GM18511 (cell line): ENCODE results near the gene DIPK1A.

Experiments used
- ATAC-seq: cut with Tn5 transposase; IDR thresholded peaks from one replicate; pipeline ENCODE4 v1.9.1; 2021; ENCODE audit warnings: mild to moderate bottlenecking, moderate library complexity; ENCODE audit not compliant: unreplicated experiment

The DIPK1A gene

DNA sequence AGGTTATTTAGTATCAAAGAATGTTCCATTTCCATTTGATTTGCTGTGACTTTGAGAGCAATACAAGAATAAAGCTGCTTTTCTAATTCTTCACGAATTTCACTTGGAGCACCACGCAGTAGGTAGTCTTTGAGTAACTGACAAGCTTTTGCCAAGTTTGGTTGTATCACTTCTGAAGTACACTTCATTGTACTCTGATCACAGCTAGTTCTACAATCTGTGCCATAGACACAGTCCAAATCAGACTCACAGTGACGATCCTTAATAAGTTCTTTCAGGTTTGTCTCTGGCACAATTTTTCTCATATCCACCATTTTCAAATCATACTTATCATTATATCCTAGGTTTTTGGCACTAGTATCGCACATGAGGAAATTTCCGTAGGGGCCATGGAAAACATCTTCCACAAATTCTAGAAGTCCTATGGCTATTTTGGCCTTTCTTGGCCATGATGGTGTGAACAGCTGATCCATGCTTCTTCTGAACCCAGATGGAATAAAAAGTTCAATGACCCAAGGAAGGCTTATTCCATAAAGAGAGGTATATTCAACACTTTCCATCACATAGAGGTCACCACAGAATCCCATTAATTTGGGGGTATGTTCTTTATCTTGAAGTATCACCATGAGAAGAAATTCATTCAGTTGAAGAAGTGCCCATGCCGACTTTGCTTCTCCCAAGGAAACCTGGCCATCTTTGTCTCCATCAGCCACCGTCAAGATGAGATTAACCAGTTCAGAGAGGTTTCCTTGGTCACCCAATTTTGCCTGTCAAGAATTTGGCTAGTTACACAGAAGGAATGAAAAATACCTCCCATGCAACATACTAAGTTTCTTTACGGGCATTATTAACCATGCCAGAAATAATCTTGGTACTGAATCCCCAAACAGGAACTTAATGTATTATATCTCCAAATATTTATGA lies 117.6 kb downstream of the DIPK1A start:
- ATAC-seq: no peak

DNA sequence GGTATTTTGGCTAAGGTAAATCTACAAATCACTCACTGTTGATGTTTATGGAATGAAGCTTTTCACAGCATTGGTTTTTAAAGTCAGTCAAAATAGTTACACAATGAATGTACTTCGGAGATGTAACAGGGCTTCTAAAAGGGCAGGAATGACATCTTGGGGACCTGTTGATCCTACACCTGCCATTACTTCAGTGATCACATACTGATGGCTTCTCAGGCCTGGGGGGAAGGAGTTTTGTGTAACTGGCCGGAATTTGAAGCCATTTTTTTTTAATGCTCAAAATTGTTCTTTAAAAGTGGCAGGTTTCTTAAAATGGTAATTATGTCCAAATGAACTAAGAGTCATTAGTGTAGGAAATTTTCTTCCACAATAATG lies 118.2 kb downstream of the DIPK1A start:
- ATAC-seq: no peak

DNA sequence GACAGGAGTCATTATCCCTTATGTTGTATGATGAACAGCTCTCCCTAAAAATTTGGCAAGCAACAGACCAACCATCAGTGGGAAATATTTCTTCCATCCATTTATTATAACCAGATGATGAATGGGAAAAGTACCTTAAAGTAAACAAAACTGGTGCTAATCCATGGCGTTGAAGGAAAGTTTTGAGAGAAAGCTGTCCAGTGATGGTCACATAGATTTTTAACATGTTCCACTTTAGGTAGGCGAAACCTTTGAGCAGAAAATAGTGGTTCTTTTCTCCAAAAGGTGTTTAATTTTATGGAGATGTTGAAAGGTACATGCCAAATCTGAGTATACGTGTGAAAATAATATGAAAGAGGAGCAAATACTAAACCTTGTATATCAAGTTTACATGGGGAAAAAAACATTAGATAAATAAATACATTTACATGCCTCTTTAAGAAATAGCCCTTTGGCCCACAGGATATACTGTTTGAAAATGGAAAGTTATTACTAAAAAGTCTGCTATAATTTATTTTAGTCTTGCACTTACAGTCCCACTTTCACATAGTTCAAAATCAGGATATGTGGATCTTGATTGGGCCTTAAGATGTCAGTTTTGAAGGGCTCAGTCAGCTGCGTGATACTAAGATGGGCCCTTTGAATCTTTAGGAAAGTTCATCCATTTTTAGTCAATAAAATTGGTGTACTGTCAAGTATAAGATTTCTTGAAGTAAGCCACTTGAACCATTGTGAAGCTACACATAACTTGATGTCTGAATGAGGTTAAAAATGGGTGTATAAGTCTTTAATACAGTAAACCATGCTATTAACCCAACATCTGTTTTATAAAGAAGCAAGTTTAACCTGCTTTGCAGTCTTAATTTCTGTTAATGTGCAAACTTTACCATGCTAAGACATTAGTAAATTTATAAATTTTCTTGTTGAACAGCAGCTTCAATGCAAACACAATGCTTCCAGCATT lies 118.9 kb downstream of the DIPK1A start:
- no peak for ATAC-seq

DNA sequence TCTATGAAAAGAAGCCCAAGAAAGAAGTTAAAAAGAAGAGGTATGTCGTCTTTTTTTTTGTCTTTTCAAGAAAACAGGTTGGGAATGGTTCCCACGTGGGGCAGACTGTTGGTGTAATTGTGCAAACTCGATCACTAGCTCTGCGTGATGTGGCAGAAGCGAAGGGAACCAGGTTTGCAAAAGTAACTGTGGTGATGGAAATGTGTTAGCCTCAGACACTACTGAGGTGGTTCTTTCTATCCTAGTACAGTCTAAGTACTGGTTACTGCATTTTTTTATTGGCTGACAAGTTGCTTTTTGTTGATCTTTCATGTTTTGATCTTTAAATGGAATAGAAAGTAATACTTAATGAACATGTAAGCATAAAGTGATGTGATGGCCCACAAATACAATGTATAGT lies 120.7 kb downstream of the DIPK1A start:
- ATAC-seq: no peak

DNA sequence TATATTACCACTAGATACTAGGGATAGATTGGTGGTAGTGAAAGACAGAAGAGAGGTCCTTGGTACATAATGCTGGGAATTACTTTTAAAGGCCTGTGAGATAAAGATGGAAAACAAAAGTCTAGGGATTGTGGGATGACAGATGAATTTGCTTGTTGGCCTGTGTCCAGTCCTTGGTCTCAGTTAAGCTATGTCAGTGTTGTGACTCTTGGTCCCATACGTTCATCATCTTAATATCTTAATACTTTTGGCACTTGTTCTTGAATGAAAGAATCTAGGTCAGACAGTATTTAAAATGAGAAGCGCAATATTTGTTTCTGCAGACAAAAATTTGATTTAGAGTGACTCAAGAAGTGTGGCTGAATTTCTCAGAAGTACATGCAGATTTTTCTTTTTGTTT lies 121.8 kb downstream of the DIPK1A start:
- no peak for ATAC-seq

- no peak for ATAC-seq
Observed at GRCh38 chr1:92838519-92838918, 122.7 kb downstream of the DIPK1A start.

- ATAC-seq: no peak
Observed at GRCh38 chr1:92837062-92837461, 124.2 kb downstream of the DIPK1A start.

DNA sequence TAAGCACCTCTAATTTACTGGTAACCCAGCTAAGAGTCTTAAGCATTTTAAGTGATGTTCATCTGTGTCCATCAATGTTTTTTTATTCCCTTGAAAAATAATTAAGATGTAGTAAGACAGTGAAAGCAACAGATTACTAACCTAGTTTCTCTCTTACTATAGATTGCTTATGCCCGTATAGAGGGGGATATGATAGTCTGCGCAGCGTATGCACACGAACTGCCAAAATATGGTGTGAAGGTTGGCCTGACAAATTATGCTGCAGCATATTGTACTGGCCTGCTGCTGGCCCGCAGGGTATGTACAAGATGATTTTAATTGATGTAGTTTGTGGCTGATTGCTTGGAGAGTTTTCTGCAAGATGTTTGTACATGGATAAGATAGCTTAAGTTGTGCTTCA lies 126.6 kb downstream of the DIPK1A start:
- ATAC-seq: no peak

- ATAC-seq: no peak
Observed at GRCh38 chr1:92833840-92834239, 127.4 kb downstream of the DIPK1A start.

DNA sequence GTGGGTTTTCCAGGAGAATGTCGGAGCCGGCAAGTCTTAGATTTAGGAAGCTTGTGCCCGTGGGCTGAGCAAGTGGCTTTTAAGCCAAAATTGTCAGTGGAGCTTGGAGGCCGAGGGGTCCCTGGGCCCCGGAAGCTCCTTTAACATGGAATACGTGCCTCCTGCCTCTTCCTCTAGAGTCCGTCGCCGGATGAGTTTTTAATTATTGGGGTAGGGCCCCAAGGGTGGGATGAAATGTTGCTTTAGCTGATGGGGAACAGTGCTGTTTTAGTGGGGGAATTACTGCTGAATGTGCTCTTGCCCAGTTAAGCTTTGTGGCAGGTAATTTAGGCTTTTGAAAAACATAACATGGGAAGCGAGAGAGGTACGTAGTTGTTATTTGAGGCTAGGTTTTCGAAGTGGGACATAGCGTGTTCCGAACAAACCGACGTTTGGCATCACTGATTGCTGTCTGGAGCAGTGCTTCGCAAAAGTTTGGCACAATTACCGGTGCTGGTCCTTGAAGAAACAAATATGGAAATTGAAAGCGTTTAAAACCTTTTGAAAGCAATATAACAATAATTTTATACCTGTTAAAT lies 128.6 kb downstream of the DIPK1A start:
- peak; percentile 1 for ATAC-seq

DNA sequence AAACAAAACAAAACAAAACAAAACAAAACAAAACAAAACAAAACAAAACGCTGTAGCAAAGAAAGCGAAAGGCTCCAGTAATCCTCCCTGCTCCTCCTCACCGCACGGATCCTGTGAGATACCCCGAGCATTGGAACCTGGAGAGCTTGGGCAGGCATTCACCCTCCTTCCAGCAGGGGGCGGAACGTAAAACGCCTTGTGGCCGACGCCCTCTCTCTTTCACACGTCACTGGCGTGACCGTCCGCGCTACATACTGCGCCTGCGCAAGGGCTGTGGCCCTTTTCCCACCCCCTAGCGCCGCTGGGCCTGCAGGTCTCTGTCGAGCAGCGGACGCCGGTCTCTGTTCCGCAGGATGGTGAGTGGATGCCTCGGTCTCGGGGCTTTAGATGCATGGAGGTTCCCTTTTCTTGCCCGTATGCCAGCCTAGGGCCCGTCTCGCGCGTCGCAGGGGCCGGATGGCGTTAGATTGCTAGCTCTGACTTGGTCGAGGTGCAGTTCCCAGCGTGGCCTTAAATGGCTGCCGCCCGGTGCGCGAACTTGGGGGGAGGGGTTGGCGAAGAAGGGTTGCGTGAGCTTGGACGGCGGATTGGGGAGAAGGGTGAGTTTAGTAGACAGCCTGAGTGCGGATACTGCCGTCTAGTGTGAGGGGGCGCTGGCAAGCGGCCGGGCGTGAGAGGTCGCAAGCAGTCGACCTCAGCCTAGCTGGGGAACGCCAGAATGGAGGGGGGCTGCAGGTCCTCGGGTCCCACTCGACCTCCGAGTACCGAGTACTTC lies 129.3 kb downstream of the DIPK1A start, which contains the start of gene RPL5:
Gene RPL5 (plus strand): TSS at position 279 of the 775 bp plus-strand sequence. CDS start 75 bp downstream, at position 354.
- peak; percentile 95 for ATAC-seq

GRCh38 chr1:92831368-92831761 lies 129.9 kb downstream of the DIPK1A start:
- peak; percentile 1 for ATAC-seq

GRCh38 chr1:92826792-92827191 lies 134.5 kb downstream of the DIPK1A start:
- no peak for ATAC-seq

DNA sequence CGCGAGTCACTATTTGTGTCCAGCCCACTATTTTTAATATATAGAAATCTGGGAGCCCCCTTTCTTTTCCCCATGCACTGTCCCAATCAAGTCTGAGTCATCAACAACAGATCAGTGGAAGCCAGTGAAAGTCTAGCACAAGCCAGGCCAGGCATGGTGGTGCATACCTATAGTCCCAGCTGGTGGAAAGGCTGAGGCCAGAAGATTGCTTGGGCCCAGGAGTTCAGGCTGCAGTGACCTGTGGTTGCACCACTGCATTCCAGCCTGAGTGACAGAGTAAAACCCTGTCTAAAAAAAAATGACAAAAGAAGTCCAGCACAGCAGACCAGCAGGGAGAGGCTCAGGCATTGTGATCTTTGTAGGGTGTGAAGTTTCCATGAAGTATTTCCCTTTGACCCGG lies 138.4 kb downstream of the DIPK1A start:
- no peak for ATAC-seq

- ATAC-seq: no peak
Observed at GRCh38 chr1:92820551-92820950, 140.7 kb downstream of the DIPK1A start.

GRCh38 chr1:92820024-92820423 lies 141.2 kb downstream of the DIPK1A start:
- ATAC-seq: no peak

DNA sequence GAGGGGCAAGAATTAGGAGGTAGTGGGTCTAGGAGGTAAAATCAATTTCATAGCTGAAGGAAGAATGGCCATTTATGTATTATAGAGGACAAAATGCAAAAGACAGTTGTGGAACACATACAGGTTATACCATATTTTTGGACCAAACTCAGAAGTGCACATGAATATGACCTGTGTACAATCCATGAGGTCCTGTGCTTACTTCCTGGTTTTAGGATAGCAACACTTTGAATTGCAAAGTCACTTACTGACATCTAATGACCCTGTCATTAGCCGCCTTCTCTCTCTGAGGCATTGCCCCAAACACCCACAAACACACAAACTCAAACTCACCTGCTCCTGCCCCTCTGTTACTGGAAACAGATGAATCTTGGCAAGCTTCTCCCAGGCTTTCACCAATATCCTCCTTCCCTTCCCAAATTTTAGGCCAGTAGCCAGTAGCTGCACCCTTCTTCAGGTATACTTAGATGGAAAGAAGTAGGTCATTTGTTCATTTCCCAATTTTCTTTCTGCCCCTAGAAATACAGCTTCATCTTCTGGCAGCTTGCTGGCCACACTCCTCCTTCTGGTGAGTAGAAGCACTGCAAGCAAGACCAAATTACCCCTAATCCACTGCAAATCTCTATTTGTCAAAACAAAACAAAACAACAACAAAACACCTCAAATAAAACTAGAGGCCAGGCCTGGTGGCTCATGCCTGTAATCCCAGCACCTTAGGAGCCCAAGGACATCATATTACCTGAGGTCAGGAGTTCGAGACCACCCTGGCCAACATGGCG lies 143.1 kb downstream of the DIPK1A start:
- ATAC-seq: peak; percentile 70

DNA sequence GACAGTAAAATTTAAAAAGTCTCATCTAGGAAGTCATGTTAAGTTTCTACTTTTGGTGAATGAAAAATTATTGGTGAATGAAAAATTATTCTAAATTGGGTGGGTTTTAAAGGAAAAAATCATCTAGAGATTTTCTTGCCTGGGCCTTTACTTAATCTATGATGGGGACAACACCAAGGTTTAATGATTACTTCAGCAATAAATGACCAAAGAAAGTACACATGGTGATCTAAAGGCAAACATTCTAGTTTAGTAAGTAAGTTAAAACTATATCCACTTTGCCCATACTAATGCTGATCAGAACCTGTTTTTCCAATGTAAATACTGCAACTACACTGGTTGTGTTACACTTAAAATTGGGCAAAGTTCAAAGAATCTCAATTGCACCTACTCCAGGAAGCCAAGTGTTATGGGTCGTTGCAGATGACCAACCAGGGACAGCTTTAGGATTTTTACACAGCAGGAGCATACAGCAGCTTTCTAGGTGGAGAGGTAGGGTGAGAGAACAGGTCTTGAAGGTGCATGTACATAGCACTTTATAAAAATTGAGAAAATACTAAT lies 144.0 kb downstream of the DIPK1A start:
- ATAC-seq: no peak

DNA sequence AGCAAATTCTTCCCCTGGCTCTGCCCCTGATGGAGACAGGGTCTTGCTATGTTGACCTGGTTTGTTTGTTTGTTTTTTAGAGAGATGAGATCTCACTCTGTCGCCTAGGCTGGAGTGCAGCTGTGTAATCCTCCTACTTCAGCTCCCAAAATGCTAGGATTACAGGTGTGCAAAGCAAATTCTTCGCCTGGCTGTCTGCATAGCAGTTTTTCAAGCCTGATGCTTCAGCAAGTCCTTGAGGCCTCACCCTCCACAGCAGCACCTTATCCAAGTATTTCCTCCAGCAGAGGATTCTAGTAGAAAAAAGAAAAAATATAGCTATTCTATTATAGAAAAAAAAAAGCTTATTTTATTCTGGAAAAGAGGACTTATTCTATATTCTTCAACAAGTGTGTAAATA lies 144.5 kb downstream of the DIPK1A start:
- ATAC-seq: no peak
